Measurements from ENCODE around the gene VWA8. TPM values are rescaled to one million over a fixed set of nuclear protein-coding genes. Genes with fewer than 3 reads are reported as not detected.

The VWA8 gene
- total and polyA plus RNA-seq, 2 of the 8 experiments (the other 6 are each of a cell fraction or from before 2014, with no cell fraction given): 5.9 to 19.6 TPM

DNA sequence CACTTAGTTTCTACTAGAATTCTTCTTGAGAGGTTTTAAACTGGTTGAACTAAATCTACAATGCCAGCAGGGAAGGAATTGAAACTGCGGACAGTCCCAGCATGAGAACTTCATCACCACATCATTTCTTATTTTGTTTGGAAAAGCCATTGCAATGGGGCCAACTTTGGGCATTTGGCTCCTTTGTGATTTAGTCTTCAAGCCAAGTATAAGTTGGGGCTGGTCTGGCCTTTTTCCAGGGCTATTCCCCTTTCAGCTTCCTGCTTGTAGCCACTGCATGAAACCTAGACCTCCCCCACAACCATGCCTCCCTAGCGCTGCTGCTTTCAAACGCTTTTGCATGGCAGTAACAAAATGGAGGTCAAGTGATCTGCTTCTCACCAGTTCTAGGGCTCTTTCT is 361.3 kb downstream of the VWA8 start:
- H3K4ac ChIP-seq (replicated peaks; ENCODE audit: insufficient read length, low read depth, low read length): no peak overlapping the region
- H3K27ac ChIP-seq (ENCODE audit: low read depth, low read length): no peak overlapping the region
- H3K4me2 ChIP-seq (ENCODE audit: insufficient read depth in 1 of 2, low read depth in 2 of 2, low read length in 2 of 2): no peak overlapping the region
- ChIA-PET POLR2A (ENCODE audit: partially characterized antibody) (no interaction called here), CTCF (ENCODE audit: partially characterized antibody) (interaction anchor here (1.2 kb wide), 1 partner anchor 10 kb away, joined by 7 read pairs; no protein-coding TSS in a partner anchor)
- no peak overlapping the region for H4K8ac ChIP-seq (ENCODE audit: extremely low read depth, insufficient read depth, low read length)
- no peak overlapping the region for H2BK20ac ChIP-seq (ENCODE audit: low read length)
- H2BK12ac ChIP-seq (ENCODE audit: low read depth, low read length): no peak overlapping the region
- no peak overlapping the region for H2AFZ ChIP-seq (ENCODE audit: low read length)
- no peak overlapping the region for H3K9ac ChIP-seq (replicated peaks in 1 of 4; ENCODE audit: extremely low read depth in 1 of 4, low read depth in 3 of 4, low read length in 3 of 4)
- H3K23ac ChIP-seq (ENCODE audit: insufficient read length): no peak overlapping the region
- FAIRE-seq (no peak), DNase-seq (ENCODE audit: low read depth in 1 of 2, low spot score in 2 of 2) (no peak)
- no peak overlapping the region for H3K4me3 ChIP-seq (ENCODE audit: extremely low read depth in 1 of 4, insufficient read depth in 2 of 4, low read depth in 3 of 4, low read length in 4 of 4)
- H3K79me2 ChIP-seq (ENCODE audit: control insufficient read depth in 1 of 2, insufficient read depth in 2 of 2, low read length in 2 of 2): no peaks in the 10 kb centered on the region
- H3K27me3 ChIP-seq (replicated peaks in 1 of 4; ENCODE audit: control insufficient read depth in 3 of 4, extremely low read depth in 1 of 4, insufficient read depth in 3 of 4, low read length in 3 of 4): no peaks in the 10 kb centered on the region
- 94% methylated on average over 3 of the region's 3 CpGs; no CpG with 5 or more reads in 1 of the 2 experiments for WGBS, 2 experiments (ENCODE audit: extremely low coverage in 1 of 2, insufficient coverage in 1 of 2, insufficient read length in 1 of 2, insufficient replicate concordance in 2 of 2, low coverage in 1 of 2, low lambda C conversion rate in 2 of 2, missing lambda C conversion rate in 1 of 2)
- H3K14ac ChIP-seq (ENCODE audit: insufficient read length): no peak overlapping the region
- no peak overlapping the region for H4K91ac ChIP-seq (replicated peaks; ENCODE audit: insufficient read length, low read length)
- H2AK5ac ChIP-seq (ENCODE audit: low read depth, low read length): no peak overlapping the region
- no peak overlapping the region for H2BK15ac ChIP-seq (ENCODE audit: low read length)
- no peaks in the 10 kb centered on the region for H3K4me1 ChIP-seq (replicated peaks in 1 of 4; ENCODE audit: control insufficient read depth in 3 of 4, insufficient read depth in 4 of 4, low read length in 3 of 4)
- no peaks in the 10 kb centered on the region for H3K9me3 ChIP-seq (ENCODE audit: insufficient read depth in 2 of 2, low read depth in 1 of 2, low read length in 1 of 2)
- no peak overlapping the region for H2BK120ac ChIP-seq (replicated peaks; ENCODE audit: low read depth, low read length)
- no peak overlapping the region for H3K18ac ChIP-seq (ENCODE audit: extremely low read depth, low read length)
- H3K56ac ChIP-seq (replicated peaks; ENCODE audit: insufficient read length, low read depth, low read length): no peak overlapping the region
- no peaks in the 10 kb centered on the region for H3K79me1 ChIP-seq (ENCODE audit: low read depth, low read length)
- H3K23me2 ChIP-seq (ENCODE audit: low read depth, low read length): no peaks in the 10 kb centered on the region
- no peak overlapping the region for H2BK5ac ChIP-seq (ENCODE audit: low read depth, low read length)
- H4K5ac ChIP-seq (ENCODE audit: insufficient read length, low read depth, low read length): no peak overlapping the region
- no peaks in the 10 kb centered on the region for H4K20me1 ChIP-seq (replicated peaks in 1 of 2; ENCODE audit: control insufficient read depth in 1 of 2, insufficient read depth in 2 of 2, low read length in 2 of 2)
- peaks cover 0 to 2% (median 0%) of the 10 kb centered on the region in 4 experiments; a peak in 1 of 8 replicates for H3K36me3 ChIP-seq (ENCODE audit: control insufficient read depth in 2 of 4, insufficient read depth in 4 of 4, low read length in 3 of 4)
- no peak for TF ChIP-seq TBP (IDR thresholded peaks at IDR 0.05; ENCODE audit: low read depth, low read length)
- no peak for TF ChIP-seq TCF12 (IDR thresholded peaks at IDR 0.05; ENCODE audit: low read depth, low read length)
- no peak for TF ChIP-seq SUZ12 (IDR thresholded peaks at IDR 0.05; ENCODE audit: low read length)
- TF ChIP-seq, protein P1, sequence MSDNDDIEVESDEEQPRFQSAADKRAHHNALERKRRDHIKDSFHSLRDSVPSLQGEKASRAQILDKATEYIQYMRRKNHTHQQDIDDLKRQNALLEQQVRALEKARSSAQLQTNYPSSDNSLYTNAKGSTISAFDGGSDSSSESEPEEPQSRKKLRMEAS (IDR thresholded peaks at IDR 0.05): no peak
- no peak for TF ChIP-seq TAF1 (IDR thresholded peaks at IDR 0.05; ENCODE audit: low read depth, low read length)
- TF ChIP-seq SP2 (IDR thresholded peaks at IDR 0.05; ENCODE audit: low read length): no peak
- no peak for TF ChIP-seq NRF1 (IDR thresholded peaks at IDR 0.05; ENCODE audit: low read depth, low read length)
- no peak for TF ChIP-seq CTBP2 (IDR thresholded peaks at IDR 0.05; ENCODE audit: borderline replicate concordance, insufficient read depth, insufficient read length, low read length)
- TF ChIP-seq SIX5 (IDR thresholded peaks at IDR 0.05; ENCODE audit: low read depth, low read length): no peak
- no peak for TF ChIP-seq FOSL1 (IDR thresholded peaks at IDR 0.05; ENCODE audit: insufficient read depth, low read depth, low read length)
- no peak for TF ChIP-seq SIN3A (conservative IDR thresholded peaks at IDR 0.05 in 1 of 2, IDR thresholded peaks at IDR 0.05 in 1 of 2; ENCODE audit: low read depth in 1 of 2, low read length in 2 of 2)
- TF ChIP-seq POLR2A (IDR thresholded peaks at IDR 0.05; ENCODE audit: control extremely low read depth in 1 of 2, low read depth in 2 of 2, low read length in 2 of 2): no peak
- no peak for TF ChIP-seq CEBPB (IDR thresholded peaks at IDR 0.05; ENCODE audit: low read depth, low read length)
- no peak for TF ChIP-seq JUN (IDR thresholded peaks at IDR 0.05; ENCODE audit: low read depth, low read length)
- no peak for TF ChIP-seq CHD1 (IDR thresholded peaks at IDR 0.05; ENCODE audit: low read depth, low read length)
- TF ChIP-seq RFX5 (IDR thresholded peaks at IDR 0.05; ENCODE audit: borderline replicate concordance, low read depth, low read length): no peak
